GM12891 (cell line): Measurements from ENCODE around the gene C17orf78.
"Not testable (repeated sequence)": the region's sequence is repeated elsewhere in the genome, so short reads cannot be mapped to it uniquely, and the experiment has no call there.

ENCODE experiments used
- DNase-seq: peaks from one replicate; pipeline ENCODE4 v3.0.0; 2011; ENCODE audit warnings: low spot score; ENCODE audit not compliant: insufficient read length
- FAIRE-seq: peaks from 2 replicates; lab custom pipeline; 2011; peaks lifted over from hg19 to GRCh38; lab: Jason Lieb, UNC
- PAX5 ChIP-seq: IDR thresholded peaks from 2 replicates; pipeline ENCODE4 v1.6.1; 2011; ENCODE audit warnings: low read length, moderate library complexity, mild to moderate bottlenecking; ENCODE audit not compliant: insufficient read depth, severe bottlenecking
- POLR2A ChIP-seq: IDR thresholded peaks from 2 replicates; pipeline ENCODE4 v1.6.1; 2011; ENCODE audit warnings: low read depth, low read length, control low read depth
- POLR2AphosphoS5 ChIP-seq: IDR thresholded peaks from 2 replicates; pipeline ENCODE4 v1.6.1; 2011; ENCODE audit warnings: low read depth, low read length, control low read depth
- POU2F2 ChIP-seq: IDR thresholded peaks from 2 replicates; pipeline ENCODE4 v1.6.1; 2011; ENCODE audit warnings: low read depth, mild to moderate bottlenecking, control low read depth, low read length, moderate library complexity
- SPI1 ChIP-seq: IDR thresholded peaks from 2 replicates; pipeline ENCODE4 v1.6.1; 2011; ENCODE audit warnings: low read depth, low read length, control low read depth
- TAF1 ChIP-seq: IDR thresholded peaks from 2 replicates; pipeline ENCODE4 v1.6.1; 2011; ENCODE audit warnings: low read depth, low read length, control low read depth

Gene C17orf78

GRCh38 chr17:37406635-37407461, 31.1 kb downstream of the C17orf78 start, which contains the start of the genes ACACA and TADA2A:
Gene ACACA, minus strand, starts transcription at chr17:37406836. Its CDS starts 537 bp downstream, at chr17:37406299.
Gene TADA2A, plus strand, starts transcription at chr17:37406886. Its CDS starts 4,480 bp downstream, at chr17:37411366.
- DNase-seq (peak; percentile 87), FAIRE-seq (no peak)
- TF ChIP-seq POU2F2, result no peak; the same call in 1 of the 2 replicates
- no peak; the same call in 1 of the 2 replicates for TF ChIP-seq SPI1
- TF ChIP-seq PAX5, result no peak
- TF ChIP-seq TAF1, result peak; percentile 72
- peak; percentile 67 for TF ChIP-seq POLR2A
- peak; percentile 71 for TF ChIP-seq POLR2AphosphoS5

GRCh38 chr17:37408145-37408479, 32.3 kb downstream of the C17orf78 start:
- FAIRE-seq, DNase-seq: not testable (repeated sequence)

- FAIRE-seq (no peak), DNase-seq (no peak)
- no peak for TF ChIP-seq TAF1
- no peak for TF ChIP-seq SPI1
These were observed 34.6 kb downstream of the C17orf78 start for GRCh38 chr17:37410357-37410756.

- TF ChIP-seq PAX5, result no peak
- peak; percentile 86 for TF ChIP-seq SPI1
- no peak for TF ChIP-seq TAF1
- DNase-seq (no peak), FAIRE-seq (no peak)
These were observed 38.2 kb downstream of the C17orf78 start for GRCh38 chr17:37413875-37414519.

GRCh38 chr17:37417852-37418251, 42.1 kb downstream of the C17orf78 start:
- FAIRE-seq, result no peak
- DNase-seq, result no peak
- TF ChIP-seq SPI1 (no peak), POLR2AphosphoS5 (no peak), POLR2A (no peak)

GRCh38 chr17:37422971-37423625, 47.3 kb downstream of the C17orf78 start:
- FAIRE-seq (no peak), DNase-seq (no peak)
- TF ChIP-seq TAF1 (no peak), POLR2AphosphoS5 (no peak), SPI1 (no peak), POU2F2 (no peak), PAX5 (no peak), POLR2A (no peak)

GRCh38 chr17:37425268-37425667, 49.5 kb downstream of the C17orf78 start:
- TF ChIP-seq POLR2AphosphoS5 (no peak), POLR2A (no peak), POU2F2 (no peak), PAX5 (no peak), SPI1 (no peak), TAF1 (no peak)
- FAIRE-seq, result no peak

GRCh38 chr17:37429039-37429438, 53.3 kb downstream of the C17orf78 start:
- DNase-seq, result no peak
- no peak for TF ChIP-seq POLR2AphosphoS5
- FAIRE-seq, result no peak

More at GRCh38 chr17:37425268-37425667, 49.5 kb downstream of the C17orf78 start:
- no peak for DNase-seq

GRCh38 chr17:37429453-37429852, 53.7 kb downstream of the C17orf78 start:
- TF ChIP-seq POU2F2 (no peak), SPI1 (no peak), POLR2AphosphoS5 (no peak), PAX5 (no peak), TAF1 (no peak), POLR2A (no peak)
- FAIRE-seq, result no peak
- DNase-seq, result no peak

GRCh38 chr17:37430051-37430627, 54.4 kb downstream of the C17orf78 start:
- no peak for FAIRE-seq
- DNase-seq, result no peak
- no peak for TF ChIP-seq TAF1
- TF ChIP-seq PAX5, result no peak
- no peak for TF ChIP-seq POLR2AphosphoS5
- no peak for TF ChIP-seq POU2F2
- TF ChIP-seq SPI1, result no peak
- no peak for TF ChIP-seq POLR2A
